Embryonic facial prominence (tissue), 1 donor: ENCODE data around the gene VAMP3.

ENCODE experiments used
- DNase-seq: peaks from one replicate; pipeline ENCODE4 v3.0.0-alpha.2; 2016; ENCODE audit errors: extremely low spot score

VAMP3 gene

GRCh38 chr1:7813677-7814373, 42.7 kb downstream of the VAMP3 start:
- no peak for DNase-seq

GRCh38 chr1:7821282-7821681, 50.2 kb downstream of the VAMP3 start:
- DNase-seq = no peak

DNA sequence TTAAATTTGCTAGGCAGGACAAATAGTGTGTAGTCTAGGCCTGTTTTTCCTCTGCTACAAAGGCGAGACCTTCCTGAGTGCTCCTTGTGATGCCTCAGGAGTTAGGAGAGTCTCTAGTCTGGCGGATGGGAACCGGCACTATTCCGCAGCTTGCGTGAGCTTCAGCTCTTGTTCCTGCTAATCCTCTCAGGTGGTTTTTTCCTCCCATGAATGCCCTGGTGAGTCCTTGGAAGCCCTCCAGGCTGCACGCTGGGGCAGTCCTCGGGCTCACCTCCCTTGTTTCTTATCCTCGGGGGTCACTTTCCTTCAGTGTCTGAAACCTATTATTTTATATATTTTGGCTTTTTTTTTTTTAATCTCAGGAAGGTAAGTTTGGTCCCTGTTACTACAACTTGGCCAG, 53.6 kb downstream of the VAMP3 start:
- DNase-seq = no peak

GRCh38 chr1:7826363-7826762, 55.3 kb downstream of the VAMP3 start:
- DNase-seq = no peak

DNA sequence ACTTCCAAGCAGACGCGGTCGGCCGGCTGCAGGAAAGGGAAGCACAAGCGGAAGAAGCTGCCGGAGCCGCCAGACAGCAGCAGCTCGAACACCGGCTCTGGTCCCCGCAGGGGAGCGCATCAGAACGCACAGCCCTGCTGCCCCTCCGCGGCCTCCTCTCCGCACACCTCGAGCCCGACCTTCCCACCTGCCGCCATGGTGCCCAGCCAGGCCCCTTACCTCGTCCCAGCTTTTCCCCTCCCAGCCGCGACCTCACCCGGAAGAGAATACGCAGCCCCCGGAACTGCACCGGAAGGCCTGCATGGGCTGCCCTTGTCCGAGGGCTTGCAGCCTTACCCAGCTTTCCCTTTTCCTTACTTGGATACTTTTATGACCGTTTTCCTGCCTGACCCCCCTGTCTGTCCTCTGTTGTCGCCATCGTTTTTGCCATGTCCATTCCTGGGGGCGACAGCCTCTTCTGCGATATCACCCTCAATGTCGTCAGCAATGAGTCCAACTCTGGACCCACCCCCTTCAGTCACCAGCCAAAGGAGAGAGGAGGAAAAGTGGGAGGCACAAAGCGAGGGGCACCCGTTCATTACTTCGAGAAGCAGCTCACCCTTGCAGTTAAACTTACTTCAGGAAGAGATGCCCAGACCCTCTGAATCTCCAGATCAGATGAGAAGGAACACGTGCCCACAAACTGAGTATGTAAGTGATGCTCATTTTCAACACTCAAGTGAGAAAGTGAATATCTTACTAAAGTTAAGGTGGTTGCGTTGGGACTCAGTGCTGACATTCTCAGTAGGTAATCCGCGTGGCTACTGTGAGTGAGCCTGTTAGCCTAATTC, 56.2 kb downstream of the VAMP3 start:
- no peak for DNase-seq
